ENCODE data around the gene GTF2A1. TPM values are rescaled to one million over a fixed set of nuclear protein-coding genes. Genes with fewer than 3 reads are reported as not detected.

The GTF2A1 gene
- total RNA-seq, 4 donors from 2014 or later, result 12.5 to 28.9 (median 18.6) TPM

Small RNAs within 50 kb of the gene (small RNA-seq; reads per million reads assigned to genes)
- 0 reads per million in 2 donors for gene DYNLL1P1
- 1.9 to 6.4 reads per million in 2 donors for gene SNORA79

Other genes starting within 250 kb of the GTF2A1 start
- 10 to 100 TPM in 3 of 4 donors, 1 to 10 TPM in 1; 6.3 to 25.3 (median 13.9) TPM for gene STON2, start 179.4 kb upstream of the GTF2A1 start, total RNA-seq